Gastroesophageal sphincter (tissue), 4 donors: Measurements from ENCODE around the gene UBXN10. TPM values are rescaled to one million over a fixed set of nuclear protein-coding genes. Genes with fewer than 3 reads are reported as not detected.

ENCODE experiments used
- ATAC-seq: fragments of 150-250 bp; one replicate; pipeline ENCODE4 v1.9.1; 2016; ENCODE audit warnings: mild to moderate bottlenecking, moderate library complexity
- H3K27ac ChIP-seq, 4 donors: fragments of 200-600 bp; sonication (generic) in 3 of 4; 1 replicate in 3 of 4; 2 replicates in 1 of 4; pipeline ENCODE4 v1.5.1; 2016 to 2019
- H3K27me3 ChIP-seq: fragments of 200-600 bp; sonication (generic); one replicate; pipeline ENCODE4 v1.5.1; 2019
- H3K36me3 ChIP-seq, 2 donors: fragments of 200-600 bp; sonication (generic); one replicate each; pipeline ENCODE4 v1.5.1; 2019; ENCODE audit warnings: control low read depth in 1 of 2
- H3K4me1 ChIP-seq, 3 donors: fragments of 200-600 bp; sonication (generic); 1 replicate in 2 of 3; 2 replicates in 1 of 3; pipeline ENCODE4 v1.5.1; 2016 to 2019; ENCODE audit warnings: control low read depth in 2 of 3
- H3K4me3 ChIP-seq, 2 donors: fragments of 200-600 bp; sonication (generic); one replicate each; pipeline ENCODE4 v1.5.1; 2019; ENCODE audit warnings: mild to moderate bottlenecking in 1 of 2, moderate library complexity in 1 of 2
- H3K9me3 ChIP-seq, 3 donors: fragments of 200-600 bp; sonication (generic); one replicate each; pipeline ENCODE4 v1.5.1; 2017 to 2019; ENCODE audit warnings: control low read depth in 2 of 3
- CTCF ChIP-seq, 4 experiments: fragments of 200-600 bp in 2 of 4; fragments of 450-650 bp in 2 of 4; sonication (generic) in 1 of 4; IDR thresholded peaks; one replicate each; pipeline ENCODE4 v1.5.1; 2017 to 2019; ENCODE audit warnings: antibody characterized with exemption in 4 of 4, mild to moderate bottlenecking in 2 of 4, moderate library complexity in 2 of 4
- EP300 ChIP-seq: sonication (generic); formaldehyde crosslinking; IDR thresholded peaks from one replicate; pipeline ENCODE4 v1.6.1; 2017; ENCODE audit warnings: antibody characterized with exemption, mild to moderate bottlenecking
- POLR2A ChIP-seq, 2 donors: fragments of 450-650 bp; IDR thresholded peaks; one replicate each; pipeline ENCODE4 v1.6.1; 2017; ENCODE audit warnings: antibody characterized with exemption in 2 of 2, mild to moderate bottlenecking in 2 of 2, moderate library complexity in 1 of 2
- POLR2AphosphoS5 ChIP-seq: sonication (generic); formaldehyde crosslinking; IDR thresholded peaks from one replicate; pipeline ENCODE4 v1.6.1; 2017; ENCODE audit warnings: antibody characterized with exemption
- WGBS, 2 donors: methylation state at CpG; one replicate each; pipeline ENCODE4 v1.1.5; 2018; ENCODE audit warnings: low coverage in 1 of 2; 5-methylcytosine and 5-hydroxymethylcytosine counted together
- total RNA-seq, 4 donors: library from RNA; depleted of rRNA; stranded (reverse); fragments of >200 nt; gene quantifications; one replicate each; pipeline ENCODE4 v1.1.0, GENCODE V29; 2016

Gene UBXN10
- total RNA-seq, 4 donors from 2014 or later: 9.2 to 27.9 (median 18.8) TPM

DNA sequence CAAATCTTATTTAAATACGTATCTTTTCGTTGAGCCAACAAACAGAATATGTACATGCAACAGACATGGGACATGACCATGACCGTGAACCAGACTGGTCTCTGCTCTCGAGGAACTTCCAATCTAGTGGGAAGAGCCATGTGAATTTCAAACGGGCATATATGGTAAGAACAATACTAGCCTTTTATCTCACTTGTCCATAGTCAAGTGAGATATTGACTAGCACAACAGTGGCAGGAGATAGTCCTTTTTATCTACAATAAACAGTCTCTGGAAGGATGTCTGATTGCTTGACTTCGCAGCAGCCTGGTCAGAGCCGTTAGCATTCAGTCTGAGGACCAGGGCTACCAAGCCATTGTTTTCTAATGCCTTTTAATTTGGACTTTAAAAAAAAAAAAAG lies 13.0 kb downstream of the UBXN10 start:
- no peak for ATAC-seq
- Histone ChIP-seq H3K4me1 (peaks cover 0 to 16% (median 0%) of the 10 kb centered on the region in 3 donors), H3K27ac (no peak overlapping the region), H3K4me3 (no peak overlapping the region), H3K27me3 (no peaks in the 10 kb centered on the region), H3K36me3 (no peaks in the 10 kb centered on the region), H3K9me3 (no peaks in the 10 kb centered on the region)
- WGBS, 2 donors: 65 to 79% methylated on average over 5 to 7 of the region's 7 CpGs
- TF ChIP-seq POLR2AphosphoS5 (no peak), CTCF (IDR thresholded peaks at IDR 0.05) (no peak), EP300 (no peak), POLR2A (IDR thresholded peaks at IDR 0.05) (no peak)

DNA sequence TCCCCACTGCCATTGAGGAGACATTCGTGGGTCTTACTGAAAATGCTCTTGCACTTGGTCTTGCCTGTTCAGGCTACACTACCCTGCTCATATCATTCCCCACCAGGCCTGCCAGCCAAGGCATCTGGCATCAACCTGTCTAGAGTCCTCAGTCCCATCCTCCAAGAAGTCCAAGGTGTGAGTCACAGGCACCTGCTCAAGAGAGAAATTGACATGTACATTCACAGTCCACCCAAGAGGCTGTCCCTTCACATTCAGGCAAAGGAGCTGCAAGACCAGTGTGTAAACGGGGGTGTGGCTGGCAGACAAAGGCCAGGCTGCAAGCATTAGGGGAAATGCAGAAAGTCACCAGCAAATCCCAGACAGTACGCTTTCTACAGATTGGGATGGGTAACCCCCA lies 13.5 kb downstream of the UBXN10 start:
- no peak for TF ChIP-seq POLR2AphosphoS5
- no peak for TF ChIP-seq EP300
- TF ChIP-seq POLR2A (IDR thresholded peaks at IDR 0.05): no peak
- no peak for TF ChIP-seq CTCF (IDR thresholded peaks at IDR 0.05)
- WGBS, 2 donors: 75% methylated on average over 2 of the region's 3 CpGs; no CpG with 5 or more reads in 1 of the 2 donors
- H3K36me3 ChIP-seq: no peaks in the 10 kb centered on the region
- peaks cover 0 to 11% (median 0%) of the 10 kb centered on the region in 3 donors for H3K4me1 ChIP-seq
- H3K9me3 ChIP-seq: no peaks in the 10 kb centered on the region
- no peaks in the 10 kb centered on the region for H3K27me3 ChIP-seq
- ATAC-seq: no peak
- no peak overlapping the region for H3K4me3 ChIP-seq
- no peak overlapping the region for H3K27ac ChIP-seq

- Histone ChIP-seq H3K4me3 (no peak overlapping the region), H3K4me1 (peaks cover 0 to 6% (median 0%) of the 10 kb centered on the region in 3 donors), H3K9me3 (no peaks in the 10 kb centered on the region), H3K27me3 (no peaks in the 10 kb centered on the region), H3K27ac (no peak overlapping the region), H3K36me3 (no peaks in the 10 kb centered on the region)
- TF ChIP-seq CTCF (IDR thresholded peaks at IDR 0.05) (no peak), EP300 (no peak), POLR2A (IDR thresholded peaks at IDR 0.05) (no peak), POLR2AphosphoS5 (no peak)
- no peak for ATAC-seq
- 66 to 67% methylated on average over 2 of the region's 2 CpGs for WGBS, 2 donors
Measured at GRCh38 chr1:20199840-20200239, 13.9 kb downstream of the UBXN10 start.

- 80% methylated on average over 1 to 2 of the region's 2 CpGs for WGBS, 2 donors
- H3K36me3 ChIP-seq: no peaks in the 10 kb centered on the region
- H3K9me3 ChIP-seq: no peaks in the 10 kb centered on the region
- no peak for ATAC-seq
- H3K4me1 ChIP-seq: no peaks in the 10 kb centered on the region
- TF ChIP-seq EP300 (no peak), POLR2A (IDR thresholded peaks at IDR 0.05) (no peak), CTCF (IDR thresholded peaks at IDR 0.05) (no peak), POLR2AphosphoS5 (no peak)
- H3K27me3 ChIP-seq: no peaks in the 10 kb centered on the region
- no peak overlapping the region for H3K4me3 ChIP-seq
- no peak overlapping the region for H3K27ac ChIP-seq
Measured at GRCh38 chr1:20200966-20201365, 15.1 kb downstream of the UBXN10 start.

- peaks cover 2% of the 10 kb centered on the region for H3K27me3 ChIP-seq
- no peaks in the 10 kb centered on the region for H3K4me1 ChIP-seq
- 95 to 100% methylated on average over 1 to 2 of the region's 5 CpGs for WGBS, 2 donors
- no peak overlapping the region for H3K27ac ChIP-seq
- no peaks in the 10 kb centered on the region for H3K9me3 ChIP-seq
- no peaks in the 10 kb centered on the region for H3K36me3 ChIP-seq
- TF ChIP-seq POLR2AphosphoS5: no peak
- no peak for ATAC-seq
- no peak overlapping the region for H3K4me3 ChIP-seq
Measured at GRCh38 chr1:20202166-20202565, 16.3 kb downstream of the UBXN10 start.
